ENCODE measurements around the gene TACO1.

- TF ChIP-seq CTCF (IDR thresholded peaks at IDR 0.05) (no peak), POLR2A (IDR thresholded peaks at IDR 0.05) (no peak)
Observed at GRCh38 chr17:63579633-63580032, 21.1 kb upstream of the TACO1 start.

All from uterus (tissue), 2 donors.